IMR-90 (cell line): ENCODE results near the gene KIF1B. TPM values are rescaled to one million over a fixed set of nuclear protein-coding genes. Genes with fewer than 3 reads are reported as not detected.

Experiments used
- ATAC-seq: fragments of 200-7000 bp; cut with Tn5 transposase; 2 replicates; pipeline ENCODE4 v1.9.1; 2020; ENCODE audit warnings: low read depth, mild to moderate bottlenecking, moderate library complexity
- BruUV-seq: library from RNA; stranded (reverse); fragments of 400-500 nt; replicated peaks from 2 replicates; lab custom pipeline; 2021; lab: Mats Ljungman, UMichigan
- CTCF ChIA-PET: fragments of 300-600 bp; formaldehyde crosslinking; extraction: SDS; loops from one replicate; lab custom pipeline; 2021; ENCODE audit warnings: antibody characterized with exemption; lab: Yijun Ruan, JAX
- POLR2A ChIA-PET: fragments of 300-600 bp; sonication (Branson Sonifier 250); formaldehyde crosslinking; loops from one replicate; lab custom pipeline; 2022; ENCODE audit warnings: antibody characterized with exemption; ENCODE audit not compliant: unreplicated experiment; lab: Charles Lee
- DNase-seq: peaks from one replicate; pipeline ENCODE4 v3.0.0; 2013
- H2AFZ ChIP-seq: replicated peaks from 2 replicates; pipeline ENCODE3; 2013; ENCODE audit warnings: low read length, mild to moderate bottlenecking; ENCODE audit not compliant: poor library complexity
- H2AK5ac ChIP-seq: 2 replicates; pipeline ENCODE4 v1.6.1; 2013; ENCODE audit warnings: low read depth, low read length, inconsistent platforms
- H2AK9ac ChIP-seq: replicated peaks from 2 replicates; pipeline ENCODE3; 2013; ENCODE audit warnings: mild to moderate bottlenecking, low read depth, low read length, moderate library complexity; ENCODE audit not compliant: poor library complexity
- H2BK120ac ChIP-seq: 2 replicates; pipeline ENCODE4 v1.6.1; 2013; ENCODE audit warnings: low read depth, low read length, inconsistent platforms
- H2BK15ac ChIP-seq: 3 replicates; pipeline ENCODE4 v1.6.1; 2013; ENCODE audit warnings: low read depth, low read length, inconsistent platforms
- H2BK20ac ChIP-seq: 2 replicates; pipeline ENCODE4 v1.6.1; 2013; ENCODE audit warnings: low read depth, mild to moderate bottlenecking, inconsistent platforms, low read length, moderate library complexity
- H2BK5ac ChIP-seq: 2 replicates; pipeline ENCODE4 v1.6.1; 2013; ENCODE audit warnings: mild to moderate bottlenecking, low read depth, low read length, inconsistent platforms; ENCODE audit not compliant: poor library complexity, severe bottlenecking
- H3K14ac ChIP-seq: replicated peaks from 2 replicates; pipeline ENCODE4 v1.6.1; 2013; ENCODE audit warnings: low read depth, low read length, inconsistent platforms
- H3K18ac ChIP-seq: 2 replicates; pipeline ENCODE4 v1.6.1; 2013; ENCODE audit warnings: low read depth, low read length, control low read depth
- H3K23ac ChIP-seq: 2 replicates; pipeline ENCODE4 v1.6.1; 2013; ENCODE audit warnings: low read depth, low read length, inconsistent platforms
- H3K27ac ChIP-seq: 2 replicates; pipeline ENCODE4 v1.5.1; 2013; ENCODE audit warnings: mild to moderate bottlenecking, control low read depth, low read length; ENCODE audit not compliant: insufficient read depth
- H3K27me3 ChIP-seq: 2 replicates; pipeline ENCODE4 v1.6.1; 2013; ENCODE audit warnings: low read length; ENCODE audit not compliant: control insufficient read depth, insufficient read depth
- H3K36me3 ChIP-seq: 2 replicates; pipeline ENCODE4 v1.6.1; 2013; ENCODE audit warnings: low read length, mixed read lengths; ENCODE audit not compliant: control insufficient read depth, insufficient read depth
- H3K4ac ChIP-seq: 2 replicates; pipeline ENCODE4 v1.6.1; 2013; ENCODE audit warnings: low read depth, low read length, inconsistent platforms
- H3K4me1 ChIP-seq: 2 replicates; pipeline ENCODE4 v1.6.1; 2013; ENCODE audit warnings: low read length, mixed read lengths; ENCODE audit not compliant: control insufficient read depth, insufficient read depth
- H3K4me2 ChIP-seq: 2 replicates; pipeline ENCODE4 v1.6.1; 2013; ENCODE audit warnings: low read depth, mild to moderate bottlenecking, control low read depth, low read length, moderate library complexity
- H3K4me3 ChIP-seq: 2 replicates; pipeline ENCODE4 v1.5.1; 2013; ENCODE audit warnings: low read depth, mild to moderate bottlenecking, control low read depth, low read length, moderate library complexity; ENCODE audit not compliant: insufficient read depth
- H3K56ac ChIP-seq: 2 replicates; pipeline ENCODE4 v1.6.1; 2013; ENCODE audit warnings: low read length, inconsistent platforms; ENCODE audit not compliant: insufficient read depth; ENCODE audit errors: extremely low read depth
- H3K79me1 ChIP-seq, 2 experiments: 2 replicates each; pipeline ENCODE4 v1.6.1; 2013; ENCODE audit warnings: low read length in 2 of 2, inconsistent platforms in 1 of 2, low read depth in 1 of 2
- H3K9ac ChIP-seq: 2 replicates; pipeline ENCODE4 v1.6.1; 2013; ENCODE audit warnings: low read depth, low read length, control low read depth
- H3K9me1 ChIP-seq: 2 replicates; pipeline ENCODE4 v1.6.1; 2013; ENCODE audit warnings: low read length, inconsistent platforms; ENCODE audit not compliant: insufficient read depth
- H3K9me3 ChIP-seq: 2 replicates; pipeline ENCODE4 v1.6.1; 2013; ENCODE audit warnings: low read length; ENCODE audit not compliant: control insufficient read depth, insufficient read depth
- H4K20me1 ChIP-seq: 2 replicates; pipeline ENCODE4 v1.6.1; 2013; ENCODE audit warnings: low read length, inconsistent platforms; ENCODE audit not compliant: insufficient read depth
- H4K5ac ChIP-seq: 2 replicates; pipeline ENCODE4 v1.6.1; 2013; ENCODE audit warnings: mild to moderate bottlenecking, low read depth, low read length, control low read depth
- H4K8ac ChIP-seq, 2 experiments: 2 replicates each; pipeline ENCODE4 v1.6.1; 2013; ENCODE audit warnings: low read depth in 2 of 2, low read length in 2 of 2, control low read depth in 1 of 2, inconsistent platforms in 1 of 2
- H4K91ac ChIP-seq: 2 replicates; pipeline ENCODE4 v1.6.1; 2013; ENCODE audit warnings: low read depth, low read length, inconsistent platforms; ENCODE audit not compliant: insufficient read depth
- BHLHE40 ChIP-seq: fragments of 150-350 bp; IDR thresholded peaks from 2 replicates; pipeline ENCODE4 v1.6.1; 2016; ENCODE audit warnings: mild to moderate bottlenecking, low read depth, low read length
- CEBPB ChIP-seq: IDR thresholded peaks from 2 replicates; pipeline ENCODE4 v1.6.1; 2012; ENCODE audit warnings: low read depth, low read length, improper control_type of control experiment
- CHD1 ChIP-seq: IDR thresholded peaks from 2 replicates; pipeline ENCODE4 v1.6.1; 2012; ENCODE audit warnings: low read depth, low read length, improper control_type of control experiment
- FOS ChIP-seq: fragments of 150-350 bp; IDR thresholded peaks from 2 replicates; pipeline ENCODE4 v1.6.1; 2016; ENCODE audit warnings: low read depth, low read length
- MAFK ChIP-seq: IDR thresholded peaks from 2 replicates; pipeline ENCODE4 v1.6.1; 2012; ENCODE audit warnings: low read depth, low read length, improper control_type of control experiment
- MAZ ChIP-seq: IDR thresholded peaks from 2 replicates; pipeline ENCODE4 v1.6.1; 2012; ENCODE audit warnings: low read depth, mild to moderate bottlenecking, low read length, improper control_type of control experiment, moderate library complexity, borderline replicate concordance
- NFE2L2 ChIP-seq: fragments of 150-350 bp; IDR thresholded peaks from 2 replicates; pipeline ENCODE4 v1.6.1; 2016; ENCODE audit warnings: low read depth, mild to moderate bottlenecking, low read length
- RAD21 ChIP-seq: IDR thresholded peaks from 2 replicates; pipeline ENCODE4 v1.6.1; 2012; ENCODE audit warnings: low read length, improper control_type of control experiment
- SMC3 ChIP-seq: fragments of 150-350 bp; IDR thresholded peaks from 2 replicates; pipeline ENCODE4 v1.6.1; 2016; ENCODE audit warnings: low read depth, mild to moderate bottlenecking, antibody characterized with exemption, low read length, moderate library complexity
- WGBS, 2 experiments: methylation state at CpG; one replicate each; pipeline versions ENCODE4 v1.1.5 to v1.1.7; 2013; ENCODE audit warnings: missing lambda C conversion rate in 2 of 2; ENCODE audit not compliant: insufficient read length in 1 of 2; ENCODE audit errors: extremely low coverage in 2 of 2; 5-methylcytosine and 5-hydroxymethylcytosine counted together
- dilution Hi-C: fragments of 300-500 bp; cut with HindIII; formaldehyde crosslinking; loops from one replicate; pipeline ENCODE4 v1.14.3; 2018; ENCODE audit warnings: low sequenced_read_pairs; ENCODE audit not compliant: unreplicated experiment
- in situ Hi-C: fragments of 300-500 bp; cut with MboI; formaldehyde crosslinking; loops from 3 replicates; pipeline ENCODE4 v1.14.3; 2019; ENCODE audit warnings: low sequenced_read_pairs, inconsistent platforms, mixed read lengths
- intact Hi-C: fragments of 100-400 bp; cut with micrococcal nuclease; formaldehyde crosslinking; loops from 2 replicates; pipeline ENCODE4 v1.10.0; 2022
- polyA plus RNA-seq, 3 experiments: library from polyadenylated mRNA; depleted of rRNA; stranded (reverse); fragments of >200 nt; gene quantifications; 2 replicates each; pipeline ENCODE4 v1.2.3, GENCODE V29; 2012; ENCODE audit warnings: low replicate concordance in 1 of 3
- total RNA-seq: library from RNA; depleted of rRNA; stranded (reverse); fragments of >200 nt; gene quantifications from 2 replicates; pipeline ENCODE4 v1.2.3, GENCODE V29; 2012
- TF ChIP-seq, protein P1 (sequence below): fragments of 150-350 bp; IDR thresholded peaks from 2 replicates; pipeline ENCODE4 v1.6.1; 2017; ENCODE audit warnings: mild to moderate bottlenecking, antibody characterized with exemption, low read length, low read depth
- TF ChIP-seq, protein P2 (sequence below): fragments of 150-350 bp; IDR thresholded peaks from 2 replicates; pipeline ENCODE4 v1.6.1; 2016; ENCODE audit warnings: low read depth, mild to moderate bottlenecking, low read length, moderate library complexity, borderline replicate concordance

Gene KIF1B
- total and polyA plus RNA-seq, 2 of the 4 experiments (the other 2 are of a cell fraction), result 13.0 to 21.1 TPM

DNA sequence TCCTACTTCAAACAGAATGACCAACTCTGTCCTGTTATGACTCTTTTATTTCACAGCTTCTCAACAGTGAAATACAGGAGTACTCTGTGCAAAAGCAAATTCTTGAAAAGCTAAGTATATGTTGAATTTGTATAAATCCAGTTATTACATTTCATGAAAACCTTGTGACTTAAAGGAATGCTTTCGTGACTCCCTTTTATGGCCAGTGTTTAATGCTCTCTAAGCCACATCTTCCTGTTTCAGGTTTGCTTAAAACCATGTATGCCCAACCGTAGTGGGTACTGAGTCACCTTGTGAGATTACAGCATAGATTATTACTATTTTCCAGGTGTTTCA, 40.2 kb upstream of the KIF1B start:
- Histone ChIP-seq H2BK5ac (no peak overlapping the region), H3K4me1 (no peaks in the 10 kb centered on the region), H2AFZ (no peak overlapping the region), H2BK15ac (no peak overlapping the region), H2AK9ac (no peak overlapping the region), H3K4me3 (no peak overlapping the region), H4K20me1 (no peaks in the 10 kb centered on the region; the same call in 1 of the 2 replicates), H3K27me3 (no peaks in the 10 kb centered on the region), H3K9me1 (peaks cover 13% of the 10 kb centered on the region; the same call in 1 of the 2 replicates), H3K27ac (no peak overlapping the region), H3K9me3 (no peaks in the 10 kb centered on the region), H2BK20ac (no peak overlapping the region), H3K79me1 (peaks cover 0 to 10% of the 10 kb centered on the region in 2 experiments; a peak in 2 of 4 replicates), H4K8ac (no peak overlapping the region), H3K4me2 (no peak overlapping the region), H3K18ac (no peak overlapping the region), H4K5ac (no peak overlapping the region), H3K23ac (no peak overlapping the region), H4K91ac (no peak overlapping the region), H3K4ac (no peak overlapping the region), H2AK5ac (no peak overlapping the region), H3K56ac (no peak overlapping the region), H3K36me3 (peaks cover 43% of the 10 kb centered on the region), H3K9ac (no peak overlapping the region), H3K14ac (no peak overlapping the region), H2BK120ac (no peak overlapping the region)
- dilution Hi-C loops, result no loop called here
- ChIA-PET POLR2A (interaction anchor here (0.6 kb wide), 1 partner anchor 15 kb away, joined by 3 read pairs; no protein-coding TSS in a partner anchor), CTCF (interaction anchor here (1.1 kb wide), 1 partner anchor 39 kb away, joined by 3 read pairs; no protein-coding TSS in a partner anchor)
- in situ Hi-C loops, result no loop called here
- no CpG with 5 or more reads among the region's 2 CpGs for WGBS, 2 experiments
- TF ChIP-seq CHD1 (no peak), MAFK (no peak), RAD21 (no peak), NFE2L2 (no peak), MAZ (no peak), SMC3 (no peak), CEBPB (no peak), FOS (no peak), BHLHE40 (no peak)
- TF ChIP-seq, protein P1, sequence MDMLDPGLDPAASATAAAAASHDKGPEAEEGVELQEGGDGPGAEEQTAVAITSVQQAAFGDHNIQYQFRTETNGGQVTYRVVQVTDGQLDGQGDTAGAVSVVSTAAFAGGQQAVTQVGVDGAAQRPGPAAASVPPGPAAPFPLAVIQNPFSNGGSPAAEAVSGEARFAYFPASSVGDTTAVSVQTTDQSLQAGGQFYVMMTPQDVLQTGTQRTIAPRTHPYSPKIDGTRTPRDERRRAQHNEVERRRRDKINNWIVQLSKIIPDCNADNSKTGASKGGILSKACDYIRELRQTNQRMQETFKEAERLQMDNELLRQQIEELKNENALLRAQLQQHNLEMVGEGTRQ, result no peak
- TF ChIP-seq, protein P2, sequence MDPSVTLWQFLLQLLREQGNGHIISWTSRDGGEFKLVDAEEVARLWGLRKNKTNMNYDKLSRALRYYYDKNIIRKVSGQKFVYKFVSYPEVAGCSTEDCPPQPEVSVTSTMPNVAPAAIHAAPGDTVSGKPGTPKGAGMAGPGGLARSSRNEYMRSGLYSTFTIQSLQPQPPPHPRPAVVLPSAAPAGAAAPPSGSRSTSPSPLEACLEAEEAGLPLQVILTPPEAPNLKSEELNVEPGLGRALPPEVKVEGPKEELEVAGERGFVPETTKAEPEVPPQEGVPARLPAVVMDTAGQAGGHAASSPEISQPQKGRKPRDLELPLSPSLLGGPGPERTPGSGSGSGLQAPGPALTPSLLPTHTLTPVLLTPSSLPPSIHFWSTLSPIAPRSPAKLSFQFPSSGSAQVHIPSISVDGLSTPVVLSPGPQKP, result no peak
- BruUV-seq, result no TSS peak
- ATAC-seq (peak; percentile 49), DNase-seq (peak; percentile 28)
- intact Hi-C loops, result no loop called here
